HG03469 (cell line): ENCODE measurements around the gene ERN1.
"Not testable (repeated sequence)": the region's sequence is repeated elsewhere in the genome, so short reads cannot be mapped to it uniquely, and the experiment has no call there.

Source experiments
- ATAC-seq: cut with Tn5 transposase; IDR thresholded peaks from one replicate; pipeline ENCODE4 v1.9.1; 2021; ENCODE audit warnings: mild to moderate bottlenecking, moderate library complexity, moderate number of reproducible peaks; ENCODE audit not compliant: unreplicated experiment

The ERN1 gene

DNA sequence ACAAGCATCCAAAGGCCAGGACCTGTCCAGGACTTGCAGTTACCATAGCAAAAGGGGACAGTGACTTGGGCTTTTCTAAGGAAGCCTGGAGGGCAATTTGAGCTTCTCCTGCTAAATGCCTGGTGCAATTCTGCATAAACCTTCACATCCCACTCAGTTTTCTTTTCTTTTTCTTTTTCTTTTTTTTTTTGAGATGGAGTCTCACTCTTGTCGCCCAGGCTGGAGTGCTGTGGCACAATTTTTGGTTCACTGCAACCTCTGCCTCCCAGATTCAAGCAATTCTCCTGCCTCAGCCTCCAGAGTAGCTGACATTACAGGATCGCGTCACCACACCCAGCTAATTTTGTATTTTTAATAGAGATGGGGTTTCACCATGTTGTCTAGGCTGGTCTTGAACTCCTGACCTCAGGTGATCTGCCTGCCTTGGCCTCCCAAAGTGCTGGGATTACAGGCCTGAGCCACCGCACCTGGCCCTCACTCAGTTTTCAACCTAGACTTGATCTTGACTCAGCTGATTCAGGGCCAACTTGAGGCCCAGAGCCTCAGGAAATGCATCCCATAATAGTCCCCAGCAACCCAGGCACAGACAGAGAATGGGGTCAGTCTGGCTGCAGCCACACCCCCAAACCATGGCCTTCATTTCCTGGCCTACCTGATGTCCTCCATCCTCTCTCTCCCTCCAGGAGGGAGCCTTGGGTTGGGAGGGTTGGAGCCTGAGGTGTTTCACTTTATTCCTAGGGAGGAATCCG, 122.7 kb downstream of the ERN1 start:
- not testable (repeated sequence) for ATAC-seq

DNA sequence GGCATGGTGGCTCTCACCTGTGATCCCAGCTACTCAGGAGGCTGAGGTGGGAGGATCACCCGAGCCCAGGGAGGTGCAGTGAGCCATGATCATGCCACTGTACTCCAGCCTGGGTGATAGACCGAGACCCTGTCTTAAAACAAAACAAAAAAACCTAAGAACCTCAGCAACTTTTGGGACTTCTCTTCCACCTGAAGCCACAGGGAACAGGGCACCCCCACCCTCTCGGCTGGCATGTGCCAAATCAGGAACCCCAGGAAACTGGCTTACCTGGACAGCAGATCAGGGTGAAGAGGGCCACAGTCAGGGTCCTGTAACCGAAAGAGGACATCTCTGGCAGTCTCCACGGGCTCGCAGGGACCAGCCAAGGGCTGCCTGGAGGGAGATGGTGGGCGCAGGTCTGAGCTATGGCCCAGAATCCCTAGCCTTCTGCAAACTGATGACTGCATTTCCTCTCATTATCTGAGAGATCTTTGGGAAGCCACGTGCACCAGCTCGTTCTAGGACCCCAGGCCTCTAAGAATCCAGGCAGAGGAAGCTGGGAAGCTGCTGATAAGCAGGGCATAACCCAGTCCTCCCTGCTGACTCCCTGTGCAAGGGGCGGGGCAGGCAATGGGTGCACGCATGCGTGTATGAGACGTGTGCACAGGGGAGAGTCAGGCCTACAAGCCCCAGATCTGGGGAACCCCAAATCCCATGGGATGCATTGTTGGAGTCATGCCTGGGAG, 123.4 kb downstream of the ERN1 start:
- ATAC-seq, result no peak

DNA sequence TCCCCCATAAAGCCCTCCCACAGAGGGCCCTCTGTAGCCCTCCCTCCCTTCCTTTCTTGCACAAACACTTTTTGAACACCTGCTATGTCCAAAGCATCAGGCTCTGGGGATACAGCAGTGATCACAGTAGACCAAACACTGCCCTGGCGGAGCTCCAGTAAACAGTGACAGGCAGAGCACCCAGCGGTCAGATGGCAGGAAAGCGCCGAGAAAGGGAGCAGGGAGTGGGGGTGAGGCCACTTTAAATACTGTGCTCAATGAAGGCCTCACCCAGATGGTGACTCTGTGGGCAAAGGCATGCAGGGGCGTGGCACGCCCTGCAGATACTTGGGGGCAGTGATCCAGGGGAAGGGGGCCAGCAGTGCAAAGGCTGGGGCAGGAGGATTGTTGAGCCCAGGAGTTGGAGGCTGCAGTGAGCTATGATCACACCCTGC, 124.2 kb downstream of the ERN1 start:
- no peak for ATAC-seq

DNA sequence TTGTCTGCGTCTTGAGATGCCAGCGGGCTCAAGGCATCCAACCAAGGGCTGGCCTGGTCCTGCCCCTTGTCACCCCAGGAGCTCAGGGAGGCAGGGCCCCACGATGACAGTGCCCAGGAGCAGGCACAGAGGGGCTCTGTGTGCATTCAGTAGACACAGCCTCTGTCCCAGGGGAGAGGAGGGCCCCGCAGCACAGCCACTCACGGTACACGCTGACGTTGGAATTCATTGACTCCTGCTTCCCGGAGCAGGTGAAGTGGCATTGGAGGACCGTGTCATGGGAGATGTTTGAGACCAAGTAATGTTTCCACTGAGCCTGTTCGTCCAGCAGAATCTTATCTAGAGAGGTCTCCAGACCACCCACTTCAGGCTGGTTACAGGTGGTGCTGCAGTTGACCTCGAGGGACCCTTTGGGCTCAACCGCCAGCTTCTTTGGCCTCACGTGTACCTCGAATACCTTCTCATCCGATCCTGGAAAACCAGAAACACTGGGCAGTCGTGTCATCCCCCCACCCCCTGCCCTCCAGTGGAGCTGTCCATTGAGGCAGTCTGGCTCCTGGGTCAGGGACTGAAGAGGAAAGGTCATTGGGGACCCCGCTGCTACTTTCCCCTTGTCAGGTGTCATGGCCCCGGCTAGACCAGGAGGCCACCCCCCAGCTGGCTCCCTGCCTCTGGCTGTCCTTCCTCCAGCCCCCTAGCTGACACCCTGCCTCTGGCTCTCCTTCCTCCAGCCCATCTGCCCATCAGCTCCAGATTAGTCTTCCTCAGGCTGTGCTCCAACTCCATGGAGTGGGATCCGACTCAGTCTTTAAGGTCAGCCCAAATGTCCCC, 124.8 kb downstream of the ERN1 start:
- ATAC-seq, result no peak

DNA sequence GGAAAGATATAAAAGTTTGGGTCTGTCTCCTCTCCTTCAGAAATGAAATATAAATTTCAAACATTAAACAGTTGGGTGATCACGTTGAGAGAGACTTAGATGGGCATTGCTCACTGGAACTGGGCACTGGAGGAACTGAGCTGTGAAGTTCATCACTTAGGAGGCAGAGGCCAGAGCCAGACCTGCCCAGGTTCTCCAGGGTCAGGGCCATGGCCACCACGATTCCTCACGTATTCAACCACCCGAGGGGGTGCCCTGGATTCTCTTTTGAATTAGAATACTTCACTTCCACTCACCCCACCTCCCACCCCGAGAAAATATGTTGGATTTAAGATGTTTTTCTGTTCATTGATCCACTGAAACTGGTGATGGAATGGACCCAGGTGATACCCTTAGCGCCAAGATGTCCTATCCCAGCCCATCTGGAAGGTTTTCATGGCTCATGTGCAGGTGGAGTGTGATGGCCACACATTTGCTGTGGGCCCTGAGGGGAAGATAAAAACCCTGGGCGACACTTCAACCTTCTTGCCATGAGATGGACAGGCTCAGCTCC, 125.7 kb downstream of the ERN1 start:
- ATAC-seq, result no peak

DNA sequence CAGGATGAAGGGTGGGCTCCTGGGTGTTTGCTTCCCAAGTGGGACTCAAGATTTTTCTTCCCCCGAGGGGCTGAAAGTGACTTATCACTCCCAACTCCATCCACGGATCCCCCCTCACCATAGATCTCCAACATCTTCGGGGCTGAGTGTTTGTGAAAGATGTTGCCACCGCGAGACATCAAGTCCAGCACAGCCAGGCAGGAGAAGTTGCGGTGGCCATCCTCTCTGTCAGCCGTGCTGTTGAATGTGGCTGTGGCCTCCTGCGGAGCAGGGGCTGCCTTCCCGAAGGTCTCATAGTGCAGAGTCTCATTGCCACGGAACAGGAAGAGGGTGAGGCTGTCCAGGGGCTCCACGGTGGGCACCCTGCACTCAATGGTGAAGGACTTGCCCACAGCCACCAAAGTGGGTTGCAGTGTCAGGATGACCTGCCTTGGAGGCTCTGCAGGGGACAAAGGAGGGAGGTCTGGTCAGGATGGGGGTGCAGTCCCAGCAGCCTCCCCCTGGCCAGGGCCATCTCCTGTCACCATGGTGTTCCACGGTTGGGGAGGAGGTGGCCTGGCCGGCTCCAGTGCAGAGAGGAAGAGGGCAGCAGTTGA, 126.3 kb downstream of the ERN1 start:
- no peak for ATAC-seq

DNA sequence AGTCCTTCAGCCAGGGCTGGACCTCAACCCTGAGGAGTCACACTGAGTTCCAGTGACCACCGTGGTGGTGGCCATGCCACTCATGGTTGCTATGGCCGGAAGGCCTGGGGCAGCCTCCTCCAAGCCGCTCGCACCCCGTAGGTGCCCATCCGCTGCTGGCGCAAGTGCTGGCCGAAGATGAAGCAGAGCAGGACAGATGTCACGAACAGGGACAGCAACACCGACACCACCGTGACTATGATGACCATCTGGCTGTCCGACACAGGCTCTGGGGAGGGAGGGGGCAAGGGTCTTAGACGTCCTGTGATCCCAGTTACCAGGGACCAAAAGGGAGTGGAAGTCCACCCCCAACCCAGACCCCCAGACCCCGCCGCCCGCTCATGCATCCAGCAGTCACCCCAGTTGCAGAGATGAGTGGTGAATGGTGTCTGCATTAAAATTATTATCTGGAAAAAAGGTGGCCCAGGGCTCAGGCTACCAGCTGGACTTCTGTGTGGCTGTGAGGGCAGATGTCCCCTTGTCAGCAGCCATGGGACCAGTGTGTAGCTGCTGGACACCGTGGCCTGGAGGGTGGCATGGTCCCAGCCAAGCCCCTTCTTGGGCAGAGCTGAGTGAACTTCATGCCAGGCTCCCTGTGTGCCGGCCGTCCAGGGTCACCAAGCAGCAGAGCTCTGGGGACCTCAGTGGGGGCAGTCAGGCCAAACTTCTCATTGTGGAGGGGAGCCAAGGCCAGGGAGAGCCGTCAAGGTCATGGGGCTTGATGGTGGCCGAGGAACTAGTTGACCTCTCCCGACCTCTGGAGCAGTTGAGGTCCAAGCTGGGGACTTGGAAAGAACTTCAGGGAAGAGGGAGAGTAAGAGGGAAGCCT, 127.1 kb downstream of the ERN1 start:
- ATAC-seq, result no peak

DNA sequence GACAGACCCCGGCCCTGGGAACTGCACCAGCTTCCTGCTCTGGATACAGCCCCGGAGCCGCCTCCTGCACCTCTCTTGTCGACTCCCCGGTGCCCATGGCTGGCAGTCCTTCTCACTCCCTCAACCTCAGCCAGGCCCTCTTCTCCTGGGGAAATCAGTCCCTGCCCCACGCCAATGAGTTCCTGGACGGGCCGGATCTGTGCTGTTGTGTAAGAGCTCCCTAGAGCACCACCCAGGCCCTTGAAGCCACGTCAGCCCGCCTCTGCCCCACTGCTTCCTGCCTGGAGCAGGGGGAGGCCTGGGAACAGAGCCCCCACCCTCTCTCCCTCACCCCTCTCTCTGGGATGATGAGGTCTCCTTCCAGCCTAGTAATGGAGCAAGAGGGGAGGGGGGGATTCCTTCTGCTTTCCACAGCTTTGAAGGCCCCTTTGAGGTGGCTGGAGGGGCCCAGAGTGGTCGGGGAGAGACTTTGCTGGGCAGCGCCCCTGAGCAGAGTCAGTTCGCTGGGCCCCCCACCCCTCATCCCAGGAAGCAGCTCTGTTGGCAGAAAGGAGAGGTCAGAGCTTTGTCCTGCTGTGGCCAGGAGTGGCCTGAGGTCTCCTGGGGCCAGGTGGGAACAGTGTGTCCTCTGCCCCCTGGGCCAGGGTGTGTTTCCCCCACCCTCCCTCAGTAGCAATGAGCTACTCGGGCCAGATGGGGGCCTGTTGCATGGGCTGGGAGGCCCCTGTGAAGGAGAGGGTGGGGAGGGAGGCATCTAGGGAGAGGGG, 128.0 kb downstream of the ERN1 start:
- ATAC-seq, result no peak

DNA sequence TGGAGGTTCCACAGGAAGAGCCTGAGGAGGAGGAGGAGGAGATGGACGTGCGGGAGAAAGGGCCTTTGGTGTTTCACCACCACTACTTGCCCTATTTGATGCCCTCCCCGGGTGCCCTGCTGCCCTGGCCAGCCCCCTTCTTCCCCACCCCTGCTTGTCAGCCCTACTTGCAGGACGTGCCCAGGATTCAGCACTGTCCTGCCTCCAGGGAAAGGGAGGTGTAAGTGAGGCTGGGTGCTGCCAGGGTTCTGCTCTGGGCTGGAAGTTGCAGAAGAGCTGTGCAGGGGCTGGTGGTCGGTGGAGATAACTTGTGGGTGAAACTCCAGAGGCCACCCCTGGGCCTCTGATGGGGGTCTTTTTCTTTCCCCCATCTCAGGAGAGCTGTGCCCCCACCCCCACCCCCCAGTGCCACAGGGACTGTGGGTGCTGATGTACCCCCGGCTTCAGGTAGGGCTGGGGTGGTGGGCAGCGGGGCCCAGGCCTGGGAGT, 128.8 kb downstream of the ERN1 start:
- no peak for ATAC-seq

DNA sequence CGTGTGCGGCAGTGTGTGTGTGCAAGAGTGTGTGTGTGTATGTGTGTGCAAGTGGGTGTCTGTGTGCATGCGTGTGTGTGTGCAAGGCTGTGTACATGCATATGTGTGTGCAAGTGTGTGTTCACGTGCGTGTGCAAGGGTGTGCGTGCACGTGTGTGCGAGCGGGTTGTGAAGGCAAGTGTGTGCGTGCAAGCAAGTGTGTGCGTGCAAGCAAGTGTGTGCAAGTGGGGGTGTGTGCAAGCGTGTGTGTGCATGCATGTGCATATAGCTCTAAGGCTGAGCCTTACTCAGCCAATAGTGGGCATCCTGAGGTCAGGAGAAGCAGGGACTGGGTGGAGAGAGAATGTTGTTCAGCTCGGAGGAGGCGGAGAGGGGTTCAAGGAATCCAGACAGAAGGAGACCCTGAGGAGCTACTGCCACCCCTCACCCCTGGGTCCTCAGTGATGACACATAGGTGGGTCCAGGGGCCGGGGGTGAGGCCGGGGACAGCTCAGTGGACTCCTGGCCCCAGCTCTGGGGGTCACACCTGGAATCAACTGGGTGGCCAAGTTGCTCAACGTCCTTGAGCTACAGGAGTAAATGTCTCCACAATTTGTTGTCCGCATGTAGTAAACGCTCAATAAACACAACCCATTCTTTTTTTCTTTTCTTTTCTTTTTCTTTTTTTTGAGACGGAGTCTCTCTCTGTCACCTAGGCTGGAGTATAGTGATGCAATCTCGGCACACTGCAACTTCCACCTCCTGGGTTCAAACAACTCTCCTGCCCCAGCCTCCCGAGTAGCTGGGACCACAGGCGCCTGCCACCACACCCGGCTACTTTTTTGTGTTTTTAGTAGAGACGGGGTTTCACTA, 130.0 kb downstream of the ERN1 start:
- ATAC-seq, result no peak

DNA sequence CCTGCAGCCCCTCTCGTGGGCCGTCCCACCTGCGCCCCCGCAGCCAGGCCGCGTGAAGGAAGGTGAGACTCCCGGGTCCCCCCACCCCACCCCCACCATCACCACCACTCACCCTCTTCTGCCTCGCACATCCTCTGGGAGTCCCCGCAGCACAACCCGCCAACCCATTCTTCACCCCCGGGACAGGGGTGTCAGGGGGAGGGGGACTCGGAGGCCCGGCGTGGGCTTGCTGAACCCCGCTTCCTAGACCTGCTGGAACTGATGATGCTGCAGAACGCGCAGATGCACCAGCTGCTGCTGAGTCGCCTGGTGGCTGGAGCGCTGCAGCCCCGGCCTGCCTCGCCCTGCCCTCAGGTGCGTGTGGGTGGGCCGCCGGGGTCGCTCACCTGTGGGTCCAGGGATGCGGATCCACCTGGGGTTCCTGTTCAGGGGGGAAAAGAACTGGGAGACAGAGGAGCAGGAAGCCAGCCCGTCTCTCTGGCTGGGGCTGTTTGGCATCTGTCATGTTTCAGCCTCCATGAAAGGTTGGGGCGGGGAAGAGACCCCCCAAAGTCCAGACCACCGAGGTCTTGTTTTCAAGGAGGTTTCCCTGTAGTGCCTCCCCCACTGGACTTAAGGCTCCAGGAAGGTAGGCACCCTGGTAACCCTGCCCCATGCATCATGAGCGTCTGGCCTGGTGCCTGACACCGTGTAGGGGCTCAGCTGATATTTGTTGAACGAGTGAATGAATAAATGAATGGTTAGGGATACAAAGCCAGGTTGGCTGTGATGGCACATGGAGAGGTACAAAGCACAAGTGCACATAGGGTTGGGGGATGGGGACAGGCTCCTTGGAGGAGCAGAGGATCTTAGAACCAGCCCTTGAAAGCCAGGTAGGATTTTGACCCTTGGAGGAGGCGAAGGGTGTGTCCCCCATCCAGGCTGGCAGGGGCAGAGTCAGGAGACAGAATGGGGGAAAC, 130.9 kb downstream of the ERN1 start:
- no peak for ATAC-seq

DNA sequence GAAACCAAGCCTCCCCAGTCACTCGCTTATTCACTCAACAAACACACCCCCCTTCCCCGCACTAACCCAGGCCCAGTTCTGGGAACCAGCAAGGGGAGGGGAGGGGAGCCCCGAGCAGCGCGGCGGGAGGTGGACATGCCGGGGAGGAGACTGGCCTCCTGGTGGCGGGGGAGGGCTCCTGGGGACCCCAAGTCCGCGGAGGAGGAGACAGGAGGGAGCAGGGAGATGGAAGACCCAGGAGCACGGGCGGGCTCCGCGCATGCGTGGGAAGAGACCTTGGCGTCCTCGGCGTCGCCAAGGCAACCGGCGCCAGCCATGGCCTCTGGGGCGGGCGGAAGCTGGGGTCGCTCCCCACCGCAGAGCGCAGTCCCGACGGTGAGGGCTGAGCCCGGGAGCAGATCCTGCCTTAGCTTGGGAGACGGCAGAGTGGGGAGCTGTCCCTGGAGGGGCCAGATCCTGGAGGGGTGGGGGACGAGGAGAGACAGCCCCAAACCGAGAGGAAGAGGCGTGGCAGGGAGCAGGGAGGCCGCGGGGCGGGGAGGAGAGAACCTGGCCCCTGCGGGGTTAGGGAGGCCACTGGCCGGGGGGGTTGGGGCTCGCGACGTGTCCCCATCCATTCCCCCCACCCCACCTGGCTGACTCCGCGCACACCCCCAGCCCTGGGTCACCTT, 131.8 kb downstream of the ERN1 start, which contains the start of gene PRR29:
PRR29 (plus strand) TSS at position 302 of the 671 bp plus-strand sequence; CDS start at position 316, 14 bp downstream.
- no peak for ATAC-seq

DNA sequence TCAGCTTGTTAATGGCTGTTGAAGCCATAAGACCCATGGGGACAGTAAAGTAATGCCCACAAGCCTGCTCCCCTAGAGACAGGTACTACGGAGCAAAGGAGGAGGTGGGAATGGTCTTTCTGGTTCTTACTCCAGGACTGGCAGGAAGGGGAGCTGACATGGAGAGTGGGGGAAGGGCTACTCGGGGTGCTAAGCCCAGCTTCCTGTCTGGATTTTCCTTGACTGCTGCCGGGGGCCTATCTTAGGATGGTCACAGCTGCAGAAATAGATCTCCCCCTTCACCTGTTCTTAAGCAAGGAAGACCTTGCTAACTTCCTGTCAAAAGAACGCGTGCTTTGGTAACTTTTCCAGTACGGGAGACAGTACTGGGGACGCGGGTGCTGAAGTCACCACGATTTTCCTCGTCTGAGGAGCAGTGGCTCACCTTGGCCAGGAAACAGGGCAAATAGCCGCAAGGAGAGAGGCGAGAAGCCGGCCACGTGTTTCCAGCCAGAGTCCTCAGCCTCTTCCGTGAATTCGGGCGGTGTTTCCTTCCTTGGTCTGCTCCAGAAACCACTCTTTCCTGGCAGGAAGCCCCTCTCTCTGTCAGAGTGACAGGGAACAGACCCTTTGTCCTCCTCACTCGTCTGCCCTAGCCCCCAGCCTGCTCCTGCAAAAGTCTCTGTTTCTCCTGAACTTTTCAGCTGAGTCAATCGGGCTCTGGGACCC, 132.4 kb downstream of the ERN1 start:
- ATAC-seq, result no peak

DNA sequence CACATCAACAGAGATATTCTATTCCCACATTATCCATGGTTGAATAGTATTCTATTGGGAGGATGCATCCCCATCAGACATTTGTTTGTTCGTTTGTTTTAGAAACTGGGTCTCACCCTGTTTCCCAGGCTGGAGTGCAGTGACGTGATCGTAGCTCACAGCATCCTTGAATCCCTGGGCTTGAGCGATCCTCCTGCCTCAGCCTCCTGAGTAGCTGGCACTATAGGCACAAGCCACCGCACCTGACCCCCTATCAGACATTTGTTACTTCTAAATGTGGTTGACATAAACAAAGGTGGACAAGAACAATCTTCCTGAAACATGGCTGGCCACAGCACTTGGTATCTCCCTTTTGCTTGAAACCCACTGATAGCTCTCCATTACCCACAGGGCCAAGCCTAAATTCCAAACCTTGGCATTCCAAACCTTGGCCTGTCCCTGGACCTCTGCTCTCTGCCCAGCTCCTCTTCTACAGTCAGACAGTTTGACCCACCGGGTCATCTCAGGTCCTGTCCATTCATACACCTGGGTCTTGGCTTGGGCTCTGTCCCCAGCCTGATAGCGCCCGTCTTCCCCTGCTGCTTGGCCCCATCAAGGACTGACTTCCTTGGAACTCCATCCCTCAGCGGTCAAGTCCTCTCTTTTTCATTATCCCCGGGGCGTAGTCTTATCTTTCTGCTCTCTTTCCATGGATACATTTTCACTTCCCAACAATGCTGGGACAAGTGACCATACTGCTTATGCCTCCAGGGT, 133.3 kb downstream of the ERN1 start:
- ATAC-seq, result no peak

DNA sequence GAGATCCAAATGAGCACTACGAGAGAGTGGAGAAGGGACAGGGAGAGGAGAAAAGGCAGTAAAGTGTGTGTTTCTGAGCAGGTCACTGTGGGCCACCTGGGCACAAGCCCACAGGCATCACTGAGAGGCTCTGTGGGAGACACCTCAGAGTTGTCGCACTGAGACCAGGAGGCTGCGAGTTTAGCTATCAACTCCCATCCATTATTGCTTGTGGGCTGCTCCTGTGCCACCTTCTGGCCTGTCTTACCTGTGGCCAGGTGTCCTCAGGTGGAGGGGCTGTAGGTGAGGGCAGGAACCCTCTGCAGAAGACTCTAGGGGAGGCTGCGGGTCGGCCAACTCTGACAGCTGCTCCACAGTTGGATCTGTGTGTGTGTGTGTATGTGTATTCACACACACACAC, 134.3 kb downstream of the ERN1 start:
- no peak for ATAC-seq
